GM10847 (cell line): ENCODE measurements around the gene ACAD11.
A peak's percentile ranks its signal among the peaks of the same experiment; 100 is the strongest.

Source experiments
- POLR2A ChIP-seq: IDR thresholded peaks from 2 replicates; pipeline ENCODE4 v1.6.1; 2011; ENCODE audit not compliant: insufficient read length; ENCODE audit errors: extremely low read depth

ACAD11 gene

GRCh38 chr3:132659365-132660051 lies at the start of gene ACAD11:
TSS of gene ACAD11 (minus strand) at chr3:132659809. CDS start at chr3:132659751, 58 bp downstream.
- TF ChIP-seq POLR2A, result peak; percentile 26

GRCh38 chr3:132703733-132704132 lies 44.1 kb upstream of the ACAD11 start:
- no peak for TF ChIP-seq POLR2A

- TF ChIP-seq POLR2A, result no peak
These were observed 35.8 kb upstream of the ACAD11 start for GRCh38 chr3:132695422-132695821.

- TF ChIP-seq POLR2A, result no peak
These were observed 35.4 kb upstream of the ACAD11 start for GRCh38 chr3:132694991-132695390.

GRCh38 chr3:132690040-132690439 lies 30.4 kb upstream of the ACAD11 start:
- no peak for TF ChIP-seq POLR2A

GRCh38 chr3:132682201-132682600 lies 22.6 kb upstream of the ACAD11 start:
- TF ChIP-seq POLR2A, result no peak

GRCh38 chr3:132681421-132681820 lies 21.8 kb upstream of the ACAD11 start:
- TF ChIP-seq POLR2A, result no peak

- TF ChIP-seq POLR2A, result no peak
These were observed 20.3 kb upstream of the ACAD11 start for GRCh38 chr3:132679911-132680310.

GRCh38 chr3:132675408-132675807 lies 15.8 kb upstream of the ACAD11 start:
- TF ChIP-seq POLR2A, result no peak

- no peak for TF ChIP-seq POLR2A
These were observed 9.7 kb upstream of the ACAD11 start for GRCh38 chr3:132669256-132669777.

- TF ChIP-seq POLR2A, result no peak
These were observed 5.7 kb upstream of the ACAD11 start for GRCh38 chr3:132665230-132665745.

- TF ChIP-seq POLR2A, result no peak
These were observed 2.6 kb upstream of the ACAD11 start for GRCh38 chr3:132662212-132662611.

- TF ChIP-seq POLR2A, result no peak
These were observed 1.5 kb upstream of the ACAD11 start for GRCh38 chr3:132661101-132661500.

- TF ChIP-seq POLR2A, result no peak
These were observed 1.1 kb upstream of the ACAD11 start for GRCh38 chr3:132660811-132661070.

GRCh38 chr3:132660052-132660810 lies 622 bp upstream of the ACAD11 start, which contains the start of gene UBA5:
TSS of gene UBA5 (plus strand) at chr3:132660329. CDS start at chr3:132660538, 209 bp downstream.
- TF ChIP-seq POLR2A, result peak; percentile 73

GRCh38 chr3:132659000-132659364 lies 627 bp downstream of the ACAD11 start:
- no peak for TF ChIP-seq POLR2A
